T-helper 1 cell treated with Interleukin-12 subunit alpha and Interleukin-12 subunit beta and Interleukin-4 antibody, amounts not matched to agents 30 μg/mL and 1 μg/mL, for 36 hours (primary cell): ENCODE measurements around the gene MC2R.

ENCODE experiments used
- H3K27ac Mint-ChIP-seq: one replicate; pipeline ENCODE4 v1.8.0; 2021; ENCODE audit warnings: mild to moderate bottlenecking, mixed read lengths
- H3K27me3 Mint-ChIP-seq: one replicate; pipeline ENCODE4 v1.8.0; 2021; ENCODE audit warnings: low read depth, mixed read lengths
- H3K36me3 Mint-ChIP-seq: one replicate; pipeline ENCODE4 v1.8.0; 2021; ENCODE audit warnings: low read depth, mixed read lengths
- H3K4me1 Mint-ChIP-seq: one replicate; pipeline ENCODE4 v1.8.0; 2021; ENCODE audit warnings: low read depth, mixed read lengths
- H3K4me3 Mint-ChIP-seq: one replicate; pipeline ENCODE4 v1.8.0; 2021; ENCODE audit warnings: mild to moderate bottlenecking, moderate library complexity, mixed read lengths
- H3K9me3 Mint-ChIP-seq: one replicate; pipeline ENCODE4 v1.8.0; 2021; ENCODE audit warnings: mixed read lengths

MC2R gene

GRCh38 chr18:13915391-13915790, at the start of gene MC2R:
Gene MC2R, minus strand, starts transcription at chr18:13915536. Its CDS starts 30,018 bp downstream, at chr18:13885518.
- Mint-ChIP-seq H3K4me1 (no peaks in the 10 kb centered on the region), H3K27ac (no peak within 1 kb of the TSS), H3K36me3 (no peaks in the 10 kb centered on the region), H3K27me3 (no peaks in the 10 kb centered on the region), H3K4me3 (no peak within 1 kb of the TSS), H3K9me3 (no peaks in the 10 kb centered on the region)

GRCh38 chr18:13945811-13946210, 30.5 kb upstream of the MC2R start:
- Mint-ChIP-seq H3K36me3 (no peaks in the 10 kb centered on the region), H3K27ac (no peak overlapping the region), H3K4me1 (no peaks in the 10 kb centered on the region), H3K4me3 (no peak overlapping the region), H3K9me3 (peaks cover 3% of the 10 kb centered on the region), H3K27me3 (no peaks in the 10 kb centered on the region)

- Mint-ChIP-seq H3K27ac (no peak overlapping the region), H3K27me3 (no peaks in the 10 kb centered on the region), H3K4me1 (no peaks in the 10 kb centered on the region), H3K4me3 (no peak overlapping the region), H3K9me3 (peaks cover 3% of the 10 kb centered on the region), H3K36me3 (no peaks in the 10 kb centered on the region)
These were observed 28.0 kb upstream of the MC2R start for GRCh38 chr18:13943338-13943737.

DNA sequence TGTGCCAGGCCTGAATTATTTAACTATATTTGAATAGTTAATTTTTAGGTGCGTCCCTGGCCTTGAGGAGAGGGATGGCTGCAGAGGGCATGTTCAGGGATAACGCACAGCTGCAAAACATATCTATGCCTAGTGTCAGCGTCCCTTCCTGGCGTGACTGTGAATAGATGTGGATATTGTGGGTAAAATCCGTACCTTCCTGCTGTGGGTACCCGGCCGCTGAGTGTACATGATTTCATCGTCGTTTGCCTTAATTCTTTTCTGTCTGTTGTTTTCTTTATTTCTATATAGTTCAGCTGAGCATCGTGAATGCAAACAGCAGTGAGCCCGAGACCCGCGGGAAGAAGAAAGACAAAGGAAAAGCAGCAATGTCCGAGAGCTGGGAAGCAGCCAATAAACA, 25.0 kb upstream of the MC2R start:
- Mint-ChIP-seq H3K4me3 (no peak overlapping the region), H3K36me3 (no peaks in the 10 kb centered on the region), H3K27me3 (no peaks in the 10 kb centered on the region), H3K9me3 (peaks cover 3% of the 10 kb centered on the region), H3K27ac (no peak overlapping the region), H3K4me1 (no peaks in the 10 kb centered on the region)

DNA sequence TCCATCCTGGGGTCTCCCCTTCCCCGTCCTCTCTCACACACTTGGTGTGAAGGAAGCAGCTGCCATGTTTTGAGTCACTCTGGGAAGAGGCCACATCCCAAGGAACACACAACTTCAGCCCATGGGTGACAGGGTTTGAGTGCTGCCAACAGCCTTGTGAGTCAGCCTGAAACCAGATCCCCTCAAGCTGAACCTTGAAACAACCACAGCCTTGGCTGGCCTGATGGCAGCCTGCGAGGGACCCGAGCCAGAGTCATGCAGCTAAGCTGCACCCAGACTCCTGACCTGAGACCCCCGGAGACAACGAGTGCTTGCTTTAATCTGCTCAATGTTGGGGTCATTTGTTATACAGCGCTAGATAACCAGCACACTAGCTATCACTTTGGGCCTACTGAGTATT, 19.3 kb upstream of the MC2R start:
- no peaks in the 10 kb centered on the region for H3K4me1 Mint-ChIP-seq
- H3K27ac Mint-ChIP-seq, result no peak overlapping the region
- H3K27me3 Mint-ChIP-seq, result no peaks in the 10 kb centered on the region
- no peak overlapping the region for H3K4me3 Mint-ChIP-seq
- no peaks in the 10 kb centered on the region for H3K36me3 Mint-ChIP-seq
- H3K9me3 Mint-ChIP-seq, result peaks cover under 1% of the 10 kb centered on the region

- Mint-ChIP-seq H3K4me1 (no peaks in the 10 kb centered on the region), H3K27ac (no peak overlapping the region), H3K4me3 (no peak overlapping the region), H3K9me3 (peaks cover 6% of the 10 kb centered on the region), H3K27me3 (no peaks in the 10 kb centered on the region), H3K36me3 (no peaks in the 10 kb centered on the region)
These were observed 18.7 kb upstream of the MC2R start for GRCh38 chr18:13934058-13934457.

DNA sequence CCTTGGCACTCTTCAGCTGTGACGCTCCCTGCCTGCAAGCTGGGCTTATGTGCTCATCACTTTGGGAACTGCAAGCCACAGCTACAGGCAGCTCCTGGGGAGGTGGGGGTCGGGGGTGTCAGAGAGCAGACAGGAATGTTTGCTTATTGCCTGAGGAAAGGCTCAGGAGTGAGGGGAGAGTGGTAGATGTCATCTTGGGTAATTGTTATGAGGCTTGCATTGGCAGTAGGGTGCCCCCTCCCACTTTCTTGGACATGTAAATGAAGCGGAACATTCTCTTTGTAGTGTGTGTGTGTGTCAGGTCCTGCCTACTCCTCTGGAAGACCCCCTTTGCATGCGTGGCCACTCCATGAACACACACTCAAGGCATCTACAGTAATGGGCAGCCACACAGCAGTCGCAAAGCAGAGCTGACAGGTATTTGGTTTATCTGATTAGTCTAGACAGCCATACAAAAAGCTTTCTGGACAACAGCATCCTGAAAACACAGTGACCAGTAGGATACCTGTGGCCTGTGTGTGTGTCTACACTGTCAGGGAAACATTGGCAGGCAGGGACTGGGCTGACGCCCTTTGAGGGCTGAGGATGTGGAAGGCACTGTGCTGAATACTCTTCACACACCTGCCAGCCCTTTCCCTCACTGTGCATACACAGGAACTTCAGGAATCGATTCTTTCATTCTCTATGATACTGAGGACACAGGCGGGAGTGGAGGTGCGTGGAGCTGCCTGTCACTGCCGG, 17.1 kb upstream of the MC2R start:
- H3K27me3 Mint-ChIP-seq, result no peaks in the 10 kb centered on the region
- no peak overlapping the region for H3K27ac Mint-ChIP-seq
- no peak overlapping the region for H3K4me3 Mint-ChIP-seq
- no peaks in the 10 kb centered on the region for H3K4me1 Mint-ChIP-seq
- peaks cover 11% of the 10 kb centered on the region for H3K9me3 Mint-ChIP-seq
- no peaks in the 10 kb centered on the region for H3K36me3 Mint-ChIP-seq

GRCh38 chr18:13930964-13931363, 15.6 kb upstream of the MC2R start:
- H3K27me3 Mint-ChIP-seq, result no peaks in the 10 kb centered on the region
- H3K4me1 Mint-ChIP-seq, result no peaks in the 10 kb centered on the region

GRCh38 chr18:13923221-13923620, 7.9 kb upstream of the MC2R start:
- H3K9me3 Mint-ChIP-seq, result peaks cover 3% of the 10 kb centered on the region

More at GRCh38 chr18:13930964-13931363, 15.6 kb upstream of the MC2R start:
- no peak overlapping the region for H3K27ac Mint-ChIP-seq
- no peak overlapping the region for H3K4me3 Mint-ChIP-seq
- H3K36me3 Mint-ChIP-seq, result no peaks in the 10 kb centered on the region
- H3K9me3 Mint-ChIP-seq, result peaks cover 14% of the 10 kb centered on the region

DNA sequence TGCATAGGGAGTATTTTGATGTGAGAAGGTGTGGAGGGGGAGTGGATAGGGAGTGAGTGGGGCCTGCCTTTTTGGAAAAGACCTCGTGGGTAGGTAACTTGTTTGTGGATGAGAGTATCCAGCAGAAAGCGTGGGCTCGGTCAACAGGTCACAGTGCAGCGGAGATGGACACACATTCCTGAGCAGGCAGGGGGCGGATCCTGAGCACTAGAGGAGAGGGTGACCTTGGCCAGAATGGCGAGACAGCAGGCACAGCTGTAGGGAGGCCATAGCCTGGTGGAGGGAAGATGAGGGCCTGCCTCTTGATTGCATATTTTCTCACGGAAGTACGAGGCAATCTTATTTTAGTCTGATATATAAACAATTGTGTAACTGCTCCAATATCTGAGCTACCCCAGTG, 3.6 kb upstream of the MC2R start:
- H3K36me3 Mint-ChIP-seq, result no peaks in the 10 kb centered on the region
- no peaks in the 10 kb centered on the region for H3K27me3 Mint-ChIP-seq
- H3K9me3 Mint-ChIP-seq, result no peaks in the 10 kb centered on the region
- H3K4me1 Mint-ChIP-seq, result no peaks in the 10 kb centered on the region
- no peak overlapping the region for H3K27ac Mint-ChIP-seq
- no peak overlapping the region for H3K4me3 Mint-ChIP-seq

More at GRCh38 chr18:13923221-13923620, 7.9 kb upstream of the MC2R start:
- Mint-ChIP-seq H3K36me3 (no peaks in the 10 kb centered on the region), H3K27me3 (no peaks in the 10 kb centered on the region), H3K27ac (no peak overlapping the region), H3K4me3 (no peak overlapping the region), H3K4me1 (no peaks in the 10 kb centered on the region)

DNA sequence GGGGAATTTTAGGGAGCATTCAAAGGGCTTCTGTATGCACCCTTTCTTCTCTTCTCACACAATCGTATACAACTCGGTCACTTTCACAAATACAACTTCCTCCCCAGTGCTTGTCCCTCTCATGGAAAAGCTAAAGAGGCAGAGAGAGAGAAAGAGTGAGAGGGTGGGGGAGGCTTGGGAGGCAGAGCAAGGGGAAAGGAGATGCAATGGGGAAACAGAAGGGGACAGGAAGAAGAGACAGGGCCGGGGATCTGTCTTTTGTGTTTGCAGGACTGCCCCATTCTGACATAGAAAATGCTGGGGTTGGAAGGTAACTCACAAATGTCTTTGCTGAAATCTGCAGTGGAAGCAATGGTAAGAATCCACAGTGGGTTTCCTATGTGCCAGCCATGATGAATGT, 2.1 kb upstream of the MC2R start:
- Mint-ChIP-seq H3K27me3 (no peaks in the 10 kb centered on the region), H3K27ac (no peak overlapping the region), H3K36me3 (no peaks in the 10 kb centered on the region), H3K4me1 (no peaks in the 10 kb centered on the region), H3K4me3 (no peak overlapping the region), H3K9me3 (no peaks in the 10 kb centered on the region)

- no peak overlapping the region for H3K4me3 Mint-ChIP-seq
- H3K9me3 Mint-ChIP-seq, result no peaks in the 10 kb centered on the region
- no peaks in the 10 kb centered on the region for H3K36me3 Mint-ChIP-seq
- no peak overlapping the region for H3K27ac Mint-ChIP-seq
- H3K27me3 Mint-ChIP-seq, result no peaks in the 10 kb centered on the region
- no peaks in the 10 kb centered on the region for H3K4me1 Mint-ChIP-seq
These were observed 1.2 kb upstream of the MC2R start for GRCh38 chr18:13916559-13916958.

DNA sequence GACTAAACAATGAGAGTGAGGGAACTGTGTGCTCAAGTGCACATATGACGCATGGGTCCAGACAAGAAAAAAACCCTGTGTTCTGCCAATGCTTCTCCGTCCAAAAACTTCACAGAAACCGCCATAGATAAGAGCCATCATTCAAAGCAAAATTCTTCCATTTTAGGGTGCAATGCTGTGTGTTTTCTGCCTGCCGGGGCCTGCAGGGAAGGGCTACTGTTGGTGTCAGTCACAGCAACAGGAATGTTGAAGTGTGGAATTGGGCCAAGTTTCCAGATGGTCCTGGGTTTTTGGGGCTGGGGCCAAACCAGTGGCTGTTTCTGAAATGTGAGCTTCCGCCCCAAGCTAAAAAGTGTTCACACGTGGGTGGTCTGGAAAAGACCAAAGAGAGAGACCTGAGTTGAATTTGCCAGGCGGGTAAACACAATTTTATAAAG, 677 bp upstream of the MC2R start:
- Mint-ChIP-seq H3K4me3 (no peak overlapping the region), H3K9me3 (no peaks in the 10 kb centered on the region), H3K4me1 (no peaks in the 10 kb centered on the region), H3K36me3 (no peaks in the 10 kb centered on the region), H3K27ac (no peak overlapping the region), H3K27me3 (no peaks in the 10 kb centered on the region)

DNA sequence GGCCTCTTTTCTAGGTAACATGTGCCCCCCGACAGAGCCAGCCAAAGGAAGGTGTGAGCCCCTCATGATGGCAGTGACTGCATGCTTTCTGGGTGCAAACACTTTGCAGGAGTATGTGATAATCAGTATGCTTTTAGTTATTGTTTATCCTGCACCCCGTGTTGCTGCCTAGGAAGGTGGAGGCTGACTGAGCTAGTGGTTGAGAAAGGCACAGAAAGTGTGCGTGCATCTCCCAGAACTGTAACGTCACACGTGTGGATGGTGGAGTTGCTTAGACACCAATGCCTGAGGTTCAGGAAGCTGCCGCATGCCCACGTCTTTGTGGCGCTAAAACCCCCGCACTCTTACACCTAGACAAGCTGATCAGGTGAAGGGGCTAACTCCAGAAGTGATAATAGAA, 580 bp downstream of the MC2R start:
- H3K4me1 Mint-ChIP-seq, result no peaks in the 10 kb centered on the region
- no peak overlapping the region for H3K27ac Mint-ChIP-seq
- H3K27me3 Mint-ChIP-seq, result no peaks in the 10 kb centered on the region
- H3K9me3 Mint-ChIP-seq, result no peaks in the 10 kb centered on the region
- no peaks in the 10 kb centered on the region for H3K36me3 Mint-ChIP-seq
- no peak overlapping the region for H3K4me3 Mint-ChIP-seq

GRCh38 chr18:13914170-13914569, 1.2 kb downstream of the MC2R start:
- H3K4me3 Mint-ChIP-seq, result no peak overlapping the region

DNA sequence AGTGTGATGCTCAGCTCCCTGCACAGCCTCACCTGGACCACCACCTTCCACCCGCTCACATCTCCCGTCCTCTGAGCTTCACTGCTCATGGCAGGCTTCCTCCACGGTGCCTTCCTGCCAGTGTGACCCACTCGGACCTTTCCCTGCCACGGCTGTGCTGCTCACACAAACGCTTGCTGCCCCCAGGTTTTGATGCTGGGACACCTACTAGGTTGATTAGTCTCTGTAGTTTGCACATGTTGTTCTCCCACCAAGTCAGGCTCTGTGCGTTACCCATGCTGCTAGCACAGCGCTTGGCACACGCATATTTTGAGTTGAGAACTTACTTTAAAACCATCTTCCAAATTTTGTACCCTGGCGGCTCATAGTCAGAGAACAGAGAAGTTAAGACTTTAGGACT, 2.1 kb downstream of the MC2R start:
- Mint-ChIP-seq H3K4me3 (no peak overlapping the region), H3K9me3 (no peaks in the 10 kb centered on the region), H3K36me3 (no peaks in the 10 kb centered on the region), H3K4me1 (no peaks in the 10 kb centered on the region), H3K27me3 (peaks cover 3% of the 10 kb centered on the region), H3K27ac (no peak overlapping the region)

More at GRCh38 chr18:13914170-13914569, 1.2 kb downstream of the MC2R start:
- H3K4me1 Mint-ChIP-seq, result no peaks in the 10 kb centered on the region
- no peaks in the 10 kb centered on the region for H3K9me3 Mint-ChIP-seq
- no peaks in the 10 kb centered on the region for H3K27me3 Mint-ChIP-seq
- H3K36me3 Mint-ChIP-seq, result no peaks in the 10 kb centered on the region
- no peak overlapping the region for H3K27ac Mint-ChIP-seq
